HepG2 (cell line): Measurements from ENCODE around the gene SNX3. TPM values are rescaled to one million over a fixed set of nuclear protein-coding genes. Genes with fewer than 3 reads are reported as not detected.

ENCODE experiments used
- AGO1 ChIP-seq: fragments of 200-400 bp; formaldehyde crosslinking; IDR thresholded peaks from 2 replicates; pipeline ENCODE4 v1.6.1; 2017; ENCODE audit warnings: mild to moderate bottlenecking, low read depth, low read length, moderate library complexity; ENCODE audit not compliant: poor library complexity, severe bottlenecking
- AHDC1 ChIP-seq: sonication (generic); formaldehyde crosslinking; IDR thresholded peaks from 2 replicates; pipeline ENCODE4 v1.5.1; 2020; ENCODE audit warnings: mild to moderate bottlenecking, missing genetic modification reagents, borderline replicate concordance
- ATF1 ChIP-seq: IDR thresholded peaks from 2 replicates; pipeline ENCODE4 v1.6.1; 2016; ENCODE audit warnings: mild to moderate bottlenecking, control low read depth
- FOXO1 ChIP-seq: sonication (generic); formaldehyde crosslinking; IDR thresholded peaks from 2 replicates; pipeline ENCODE4 v1.4.0; 2020; ENCODE audit warnings: missing genetic modification reagents
- HDAC6 ChIP-seq: fragments of 200-600 bp; sonication (generic); IDR thresholded peaks from 2 replicates; pipeline ENCODE4 v1.7.0; 2017; ENCODE audit warnings: mild to moderate bottlenecking, antibody characterized with exemption, low read length, low read depth
- IRF1 ChIP-seq: sonication (generic); formaldehyde crosslinking; IDR thresholded peaks from 2 replicates; pipeline ENCODE4 v1.4.0; 2020; ENCODE audit warnings: low read depth, mild to moderate bottlenecking, missing genetic modification reagents
- PATZ1 ChIP-seq: sonication (generic); formaldehyde crosslinking; IDR thresholded peaks from 2 replicates; pipeline ENCODE4 v1.4.0; 2020; ENCODE audit warnings: missing genetic modification reagents
- RBFOX2 ChIP-seq: fragments of 200-400 bp; formaldehyde crosslinking; IDR thresholded peaks from 2 replicates; pipeline ENCODE4 v1.6.1; 2017; ENCODE audit warnings: low read depth, mild to moderate bottlenecking, low read length
- SRF ChIP-seq: IDR thresholded peaks from 2 replicates; pipeline ENCODE4 v1.6.1; 2011; ENCODE audit warnings: mild to moderate bottlenecking, low read depth, low read length, moderate library complexity
- SSRP1 ChIP-seq: IDR thresholded peaks from 2 replicates; pipeline ENCODE4 v1.6.1; 2016; ENCODE audit warnings: control low read depth
- TEAD3 ChIP-seq: optimal IDR thresholded peaks from 2 replicates; pipeline ENCODE3; 2016; ENCODE audit warnings: borderline replicate concordance
- ZBTB10 ChIP-seq: sonication (generic); formaldehyde crosslinking; IDR thresholded peaks from 2 replicates; pipeline ENCODE4 v1.4.0; 2020; ENCODE audit warnings: missing genetic modification reagents, borderline replicate concordance
- ZC3H13 ChIP-seq: sonication (generic); formaldehyde crosslinking; IDR thresholded peaks from 2 replicates; pipeline ENCODE4 v1.8.1; 2023; ENCODE audit warnings: mild to moderate bottlenecking, missing genetic modification reagents, moderate library complexity
- ZIK1 ChIP-seq: sonication (generic); formaldehyde crosslinking; IDR thresholded peaks from 2 replicates; pipeline ENCODE4 v1.5.0; 2020; ENCODE audit warnings: mild to moderate bottlenecking, low read depth, missing genetic modification reagents, borderline replicate concordance
- ZNF501 ChIP-seq: sonication (generic); formaldehyde crosslinking; IDR thresholded peaks from 2 replicates; pipeline ENCODE4 v1.5.1; 2020; ENCODE audit warnings: mild to moderate bottlenecking, moderate library complexity, missing genetic modification reagents
- ZNF530 ChIP-seq: sonication (generic); formaldehyde crosslinking; IDR thresholded peaks from 2 replicates; pipeline ENCODE4 v1.5.0; 2020; ENCODE audit warnings: low read depth, mild to moderate bottlenecking, missing genetic modification reagents
- ZNF562 ChIP-seq: sonication (generic); formaldehyde crosslinking; IDR thresholded peaks from 2 replicates; pipeline ENCODE4 v1.8.0; 2022; ENCODE audit warnings: missing genetic modification reagents, borderline replicate concordance
- ZNF703 ChIP-seq: sonication (generic); formaldehyde crosslinking; IDR thresholded peaks from 2 replicates; pipeline ENCODE4 v1.5.1; 2020; ENCODE audit warnings: missing genetic modification reagents, mild to moderate bottlenecking, moderate library complexity, borderline replicate concordance
- ZNF720 ChIP-seq: sonication (generic); formaldehyde crosslinking; IDR thresholded peaks from 2 replicates; pipeline ENCODE4 v1.4.0; 2020; ENCODE audit warnings: missing genetic modification reagents
- ZNF776 ChIP-seq: sonication (generic); formaldehyde crosslinking; IDR thresholded peaks from 2 replicates; pipeline ENCODE4 v1.4.0; 2020; ENCODE audit warnings: mild to moderate bottlenecking, missing genetic modification reagents
- polyA plus RNA-seq, 8 experiments: library from polyadenylated mRNA; depleted of rRNA in 3 of 8; stranded (reverse) in 7 of 8; unstranded in 1 of 8; fragments of >200 nt; fragmentation: Illumina TruSeq in 4 of 8; extraction: Trizol in 4 of 8; gene quantifications; 2 replicates each; pipeline versions ENCODE4 v1.2.1 to v1.2.3, GENCODE V29; 2011 to 2016; ENCODE audit warnings: low read depth in 4 of 8, missing spikeins in 1 of 8, mixed read lengths in 1 of 8; ENCODE audit not compliant: insufficient read depth in 1 of 8
- total RNA-seq, 5 experiments: library from RNA; depleted of rRNA; stranded (reverse); fragments of >200 nt; fragmentation: Illumina TruSeq; extraction: Trizol; gene quantifications; 2 replicates each; pipeline ENCODE4 v1.2.3, GENCODE V29; 2016; ENCODE audit warnings: low read depth in 1 of 5

SNX3 gene
- total and polyA plus RNA-seq, 2 of the 13 experiments (the other 11 are each of a cell fraction or from before 2014, with no cell fraction given), result 84.9 to 226 TPM

- TF ChIP-seq PATZ1 (CRISPR knock-in tag) (no peak), ZNF703 (CRISPR knock-in tag) (no peak), RBFOX2 (no peak), AHDC1 (CRISPR knock-in tag) (0 out of 2 replicates have a peak, but pooled peaks have one; percentile 0), AGO1 (no peak), ZNF776 (CRISPR knock-in tag) (no peak; the same call in 1 of the 2 replicates), ZIK1 (CRISPR knock-in tag) (no peak), SRF (peak; percentile 89), TEAD3 (CRISPR knock-in tag) (no peak), FOXO1 (CRISPR knock-in tag) (no peak), ZNF501 (CRISPR knock-in tag) (no peak), HDAC6 (no peak), SSRP1 (no peak), ZNF562 (no peak), IRF1 (no peak), ZNF720 (CRISPR knock-in tag) (no peak), ZC3H13 (CRISPR knock-in tag) (no peak), ZNF530 (CRISPR knock-in tag) (no peak), ATF1 (0 out of 2 replicates have a peak, but pooled peaks have one; percentile 10), ZBTB10 (CRISPR knock-in tag) (no peak)
Observed at GRCh38 chr6:108294297-108294726, 33.5 kb upstream of the SNX3 start (continued).
